Epithelial cell of proximal tubule (primary cell): ENCODE measurements around the gene KCNMA1. TPM values are rescaled to one million over a fixed set of nuclear protein-coding genes. Genes with fewer than 3 reads are reported as not detected.

ENCODE experiments used
- DNase-seq: peaks from one replicate; pipeline ENCODE4 v3.0.0-alpha.2; 2011; ENCODE audit warnings: low read depth
- H3K4me3 ChIP-seq: 2 replicates; pipeline ENCODE4 v1.5.1; 2011; ENCODE audit warnings: low read depth, mild to moderate bottlenecking, low read length
- CTCF ChIP-seq: conservative IDR thresholded peaks from 2 replicates; pipeline ENCODE4 v1.5.1; 2012; ENCODE audit warnings: low read depth, mild to moderate bottlenecking, low read length
- total RNA-seq: library from RNA; depleted of rRNA; stranded (reverse); fragments of >200 nt; gene quantifications from 2 replicates; pipeline ENCODE4 v1.2.3, GENCODE V29; 2015

Gene KCNMA1
- total RNA-seq, 1 donor from 2014 or later, result 12.5 TPM

GRCh38 chr10:77633376-77633775 lies 4.2 kb downstream of the KCNMA1 start:
- DNase-seq, result no peak
- no peak for TF ChIP-seq CTCF
- H3K4me3 ChIP-seq, result no peak overlapping the region

DNA sequence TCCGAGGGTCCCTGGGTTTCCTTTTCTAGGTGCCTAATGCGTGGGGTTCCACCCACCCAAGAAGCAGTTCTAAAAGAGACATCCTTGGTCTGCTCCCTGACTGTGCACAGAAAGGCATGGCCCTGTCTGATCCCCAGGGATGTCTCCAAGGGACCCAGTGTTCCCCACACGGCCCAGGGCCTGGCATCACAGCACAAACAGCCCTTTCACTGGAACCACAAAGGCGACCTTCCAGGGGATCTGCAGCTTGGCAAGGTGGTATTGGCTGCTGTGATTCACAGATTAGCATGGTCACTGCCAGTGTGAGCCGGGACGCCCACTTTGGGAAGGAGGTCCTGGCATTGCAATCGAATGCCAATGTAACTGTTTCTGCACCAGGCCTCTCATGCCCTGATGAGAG lies 6.4 kb downstream of the KCNMA1 start:
- H3K4me3 ChIP-seq, result no peak overlapping the region
- no peak for DNase-seq
- TF ChIP-seq CTCF, result no peak

- DNase-seq, result no peak
- TF ChIP-seq CTCF, result no peak
- no peak overlapping the region for H3K4me3 ChIP-seq
These were observed 7.1 kb downstream of the KCNMA1 start for GRCh38 chr10:77630507-77630848.

- no peak for DNase-seq
- H3K4me3 ChIP-seq, result no peak overlapping the region
- no peak for TF ChIP-seq CTCF
These were observed 7.7 kb downstream of the KCNMA1 start for GRCh38 chr10:77629775-77630506.

GRCh38 chr10:77628906-77629730 lies 8.5 kb downstream of the KCNMA1 start:
- H3K4me3 ChIP-seq, result no peak overlapping the region
- TF ChIP-seq CTCF, result no peak
- DNase-seq, result no peak

GRCh38 chr10:77626266-77626935 lies 11.2 kb downstream of the KCNMA1 start:
- no peak for TF ChIP-seq CTCF
- H3K4me3 ChIP-seq, result no peak overlapping the region
- no peak for DNase-seq
